Measurements from ENCODE around the gene DNAJC17.

Gene DNAJC17, protein sequence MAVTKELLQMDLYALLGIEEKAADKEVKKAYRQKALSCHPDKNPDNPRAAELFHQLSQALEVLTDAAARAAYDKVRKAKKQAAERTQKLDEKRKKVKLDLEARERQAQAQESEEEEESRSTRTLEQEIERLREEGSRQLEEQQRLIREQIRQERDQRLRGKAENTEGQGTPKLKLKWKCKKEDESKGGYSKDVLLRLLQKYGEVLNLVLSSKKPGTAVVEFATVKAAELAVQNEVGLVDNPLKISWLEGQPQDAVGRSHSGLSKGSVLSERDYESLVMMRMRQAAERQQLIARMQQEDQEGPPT

GRCh38 chr15:40807028-40807887, at the start of gene DNAJC17, which contains the start of gene ZFYVE19:
Gene DNAJC17, minus strand, starts transcription at chr15:40807473. Its CDS starts 27 bp downstream, at chr15:40807446.
Gene ZFYVE19, plus strand, starts transcription at chr15:40807089. Its CDS starts 501 bp downstream, at chr15:40807590.
- DNase-seq (ENCODE audit: extremely low read depth in 1 of 2, low read depth in 1 of 2), result peak; percentile 84 to 93

DNA sequence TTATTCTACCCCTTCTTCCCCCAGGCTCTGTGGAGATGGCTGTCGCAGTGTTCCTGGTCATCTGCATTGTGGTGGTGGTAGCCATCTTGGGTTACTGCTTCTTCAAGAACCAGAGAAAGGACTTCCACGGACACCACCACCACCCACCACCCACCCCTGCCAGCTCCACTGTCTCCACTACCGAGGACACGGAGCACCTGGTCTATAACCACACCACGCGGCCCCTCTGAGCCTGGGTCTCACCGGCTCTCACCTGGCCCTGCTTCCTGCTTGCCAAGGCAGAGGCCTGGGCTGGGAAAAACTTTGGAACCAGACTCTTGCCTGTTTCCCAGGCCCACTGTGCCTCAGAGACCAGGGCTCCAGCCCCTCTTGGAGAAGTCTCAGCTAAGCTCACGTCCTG, 49.5 kb upstream of the DNAJC17 start:
- no peak for DNase-seq (ENCODE audit: extremely low read depth in 1 of 2, low read depth in 1 of 2)

DNA sequence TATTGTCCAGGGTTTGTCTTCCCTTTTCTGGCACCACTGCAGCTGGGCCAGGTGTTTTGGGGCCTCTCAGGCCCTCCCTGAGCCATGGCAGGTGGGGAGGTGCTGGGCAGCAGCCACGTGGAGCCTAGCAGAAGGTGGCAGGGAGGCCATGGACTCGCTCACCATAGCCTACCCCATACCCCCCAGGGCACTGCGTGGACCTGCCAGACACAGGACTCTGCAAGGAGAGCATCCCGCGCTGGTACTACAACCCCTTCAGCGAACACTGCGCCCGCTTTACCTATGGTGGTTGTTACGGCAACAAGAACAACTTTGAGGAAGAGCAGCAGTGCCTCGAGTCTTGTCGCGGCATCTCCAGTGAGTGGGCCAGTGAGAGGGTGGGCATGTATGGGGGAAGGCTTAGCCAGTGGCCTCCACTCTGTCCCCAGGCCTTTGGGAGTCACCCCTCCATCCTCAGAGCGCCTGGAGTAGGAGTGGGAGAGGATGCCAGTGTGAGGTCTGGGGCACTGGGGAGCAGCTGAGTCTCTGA, 48.5 kb upstream of the DNAJC17 start:
- DNase-seq (ENCODE audit: extremely low read depth in 1 of 2, low read depth in 1 of 2), result no peak

DNA sequence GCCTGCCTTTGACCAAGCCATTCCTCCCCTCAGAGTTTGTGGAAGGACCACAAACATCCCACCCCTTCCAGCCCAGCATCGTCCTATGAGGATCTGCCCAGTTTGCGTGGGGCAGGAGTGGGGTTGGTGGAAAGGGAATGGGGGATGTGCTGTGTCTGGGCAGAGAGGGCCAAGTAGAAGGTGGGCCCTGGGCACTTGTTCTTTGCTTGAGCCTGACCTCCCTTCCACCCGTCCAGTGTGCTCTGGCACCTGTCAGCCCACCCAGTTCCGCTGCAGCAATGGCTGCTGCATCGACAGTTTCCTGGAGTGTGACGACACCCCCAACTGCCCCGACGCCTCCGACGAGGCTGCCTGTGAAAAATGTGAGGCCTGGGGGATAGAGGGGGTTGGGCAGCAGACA, 46.9 kb upstream of the DNAJC17 start:
- no peak for DNase-seq (ENCODE audit: extremely low read depth in 1 of 2, low read depth in 1 of 2)

DNA sequence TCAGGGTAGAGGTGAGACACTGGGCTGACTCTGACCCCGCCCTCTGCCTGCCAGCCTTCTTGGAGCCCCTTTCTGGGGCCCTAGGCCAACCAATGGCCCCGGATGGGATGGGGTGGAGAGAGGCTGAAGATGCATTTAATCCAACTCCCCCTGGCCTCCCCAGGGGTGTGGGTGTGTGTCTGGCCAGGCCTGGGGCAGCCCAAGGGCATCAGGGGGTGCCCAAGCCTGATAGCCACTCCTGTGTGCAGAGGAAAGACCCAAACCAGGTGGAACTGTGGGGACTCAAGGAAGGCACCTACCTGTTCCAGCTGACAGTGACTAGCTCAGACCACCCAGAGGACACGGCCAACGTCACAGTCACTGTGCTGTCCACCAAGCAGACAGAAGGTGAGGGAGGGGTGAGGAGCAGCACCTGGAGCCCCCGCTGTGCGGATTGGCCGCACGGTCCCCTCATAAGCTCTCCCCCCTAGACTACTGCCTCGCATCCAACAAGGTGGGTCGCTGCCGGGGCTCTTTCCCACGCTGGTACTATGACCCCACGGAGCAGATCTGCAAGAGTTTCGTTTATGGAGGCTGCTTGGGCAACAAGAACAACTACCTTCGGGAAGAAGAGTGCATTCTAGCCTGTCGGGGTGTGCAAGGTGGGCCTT, 46.1 kb upstream of the DNAJC17 start:
- no peak for DNase-seq (ENCODE audit: extremely low read depth in 1 of 2, low read depth in 1 of 2)

DNA sequence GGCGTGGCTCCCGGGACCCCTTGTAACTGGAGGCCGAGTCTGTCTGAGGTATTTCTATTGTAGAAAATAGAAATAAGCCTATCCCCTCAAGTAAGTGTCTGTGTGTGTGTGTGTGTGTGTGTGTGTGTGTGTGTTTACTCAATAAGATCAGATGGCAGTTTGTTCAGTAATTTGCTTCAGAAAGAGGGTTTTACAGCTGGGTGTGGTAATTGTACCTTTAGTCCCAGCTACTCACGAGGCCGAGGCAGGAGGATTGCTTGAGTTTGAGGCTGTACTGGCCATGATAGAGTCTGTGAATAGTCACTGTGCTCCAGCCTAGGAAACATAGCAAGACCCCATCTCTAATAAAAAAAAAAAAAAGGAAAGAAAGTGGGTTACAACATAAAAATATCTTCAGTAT, 45.3 kb upstream of the DNAJC17 start:
- no peak for DNase-seq (ENCODE audit: extremely low read depth in 1 of 2, low read depth in 1 of 2)

DNA sequence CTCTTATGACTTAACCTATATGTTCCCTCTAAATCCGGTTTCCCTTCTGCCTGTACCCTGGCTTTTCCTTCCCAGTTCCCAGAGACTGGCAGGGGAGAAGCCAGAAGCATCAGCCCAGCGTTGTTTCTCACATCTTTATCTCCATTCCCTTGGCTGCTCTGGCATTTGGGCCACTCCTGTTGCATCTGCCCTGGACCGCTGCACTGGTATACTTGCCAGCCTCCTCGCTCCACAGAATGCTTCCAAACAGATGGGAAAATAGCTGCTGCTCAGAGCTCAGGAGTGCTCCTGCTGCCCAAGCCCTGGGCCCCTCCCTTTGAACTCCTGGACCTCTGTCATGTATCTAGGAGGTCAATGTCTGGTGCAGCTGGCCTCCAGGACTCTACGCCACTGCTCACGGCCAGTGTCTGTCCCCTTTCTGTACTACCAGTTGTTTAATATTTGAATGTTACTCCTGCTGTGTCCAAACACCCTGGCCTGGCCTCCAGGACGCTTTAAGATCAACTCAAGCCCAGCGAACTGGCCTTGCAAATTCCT, 43.4 kb upstream of the DNAJC17 start:
- no peak for DNase-seq (ENCODE audit: extremely low read depth in 1 of 2, low read depth in 1 of 2)

- DNase-seq (ENCODE audit: extremely low read depth in 1 of 2, low read depth in 1 of 2), result no peak
Measured at GRCh38 chr15:40847223-40847961, 40.1 kb upstream of the DNAJC17 start.

- DNase-seq (ENCODE audit: extremely low read depth in 1 of 2, low read depth in 1 of 2), result no peak
Measured at GRCh38 chr15:40846841-40847222, 39.6 kb upstream of the DNAJC17 start.

GRCh38 chr15:40845511-40846284, 38.4 kb upstream of the DNAJC17 start:
- no peak for DNase-seq (ENCODE audit: extremely low read depth in 1 of 2, low read depth in 1 of 2)

DNA sequence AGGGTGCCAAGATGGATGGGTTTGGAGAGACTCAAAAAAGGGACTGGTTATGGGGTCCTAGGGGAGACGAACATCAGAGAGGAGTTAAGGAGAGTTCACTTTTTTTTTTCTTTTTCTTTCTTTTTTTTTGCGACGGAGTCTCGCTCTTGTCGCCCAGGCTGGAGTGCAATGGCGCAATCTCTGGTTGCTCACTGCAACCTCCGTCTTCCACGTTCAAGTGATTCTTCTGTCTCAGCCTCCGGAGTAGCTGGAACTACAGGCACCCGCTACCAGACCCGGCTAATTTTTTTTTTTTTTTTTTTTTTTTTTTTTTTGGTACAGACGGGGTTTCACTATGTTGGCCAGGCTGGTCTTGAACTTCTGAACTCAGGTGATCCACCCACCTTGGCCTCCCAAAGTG, 37.8 kb upstream of the DNAJC17 start:
- DNase-seq (ENCODE audit: extremely low read depth in 1 of 2, low read depth in 1 of 2), result no peak

GRCh38 chr15:40844696-40845030, 37.4 kb upstream of the DNAJC17 start:
- DNase-seq (ENCODE audit: extremely low read depth in 1 of 2, low read depth in 1 of 2), result peak in 1 of 2 donors; percentile 11

GRCh38 chr15:40843885-40844695, 36.8 kb upstream of the DNAJC17 start, which contains the start of gene SPINT1:
Gene SPINT1, plus strand, starts transcription at chr15:40844048. Its CDS starts 507 bp downstream, at chr15:40844555.
- DNase-seq (ENCODE audit: extremely low read depth in 1 of 2, low read depth in 1 of 2), result peak; percentile 54 to 72

GRCh38 chr15:40843261-40843884, 36.1 kb upstream of the DNAJC17 start:
- DNase-seq (ENCODE audit: extremely low read depth in 1 of 2, low read depth in 1 of 2), result no peak

DNA sequence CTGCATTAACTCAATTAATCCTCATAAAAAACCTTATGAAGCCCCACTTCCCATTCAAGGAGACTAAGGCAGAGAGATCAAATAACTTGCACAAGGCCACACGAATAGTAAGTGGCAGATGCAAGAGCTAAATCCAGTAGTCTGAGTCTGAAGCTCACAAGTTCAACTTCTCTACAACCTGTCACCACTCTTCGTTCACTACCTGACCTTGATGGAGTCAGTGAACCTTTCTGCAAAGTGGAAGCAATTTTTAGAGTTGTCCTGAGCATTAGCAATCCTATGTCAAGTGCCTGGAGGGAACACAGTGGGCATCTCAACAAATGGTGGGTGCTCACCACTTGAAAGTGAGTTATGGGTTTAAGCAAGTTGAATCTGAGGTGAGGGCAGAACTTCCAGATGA, 34.5 kb upstream of the DNAJC17 start:
- no peak for DNase-seq (ENCODE audit: extremely low read depth in 1 of 2, low read depth in 1 of 2)

GRCh38 chr15:40838756-40839155, 31.5 kb upstream of the DNAJC17 start:
- no peak for DNase-seq (ENCODE audit: extremely low read depth in 1 of 2, low read depth in 1 of 2)

GRCh38 chr15:40836020-40836419, 28.7 kb upstream of the DNAJC17 start:
- no peak for DNase-seq (ENCODE audit: extremely low read depth in 1 of 2, low read depth in 1 of 2)

GRCh38 chr15:40832903-40833302, 25.6 kb upstream of the DNAJC17 start:
- DNase-seq (ENCODE audit: extremely low read depth in 1 of 2, low read depth in 1 of 2), result no peak
